DND-41 (cell line): ENCODE data around the gene ADAMTS16.

Experiments
- CTCF ChIP-seq: IDR thresholded peaks from 2 replicates; pipeline ENCODE4 v1.5.1; 2012; ENCODE audit warnings: borderline replicate concordance, low read length, moderate library complexity, mild to moderate bottlenecking; ENCODE audit not compliant: poor library complexity, severe bottlenecking; ENCODE audit errors: extremely low read depth
- EZH2 ChIP-seq: IDR thresholded peaks from 3 replicates; pipeline ENCODE4 v1.6.1; 2012; ENCODE audit warnings: borderline replicate concordance, low read depth, mild to moderate bottlenecking, moderate library complexity, low read length, inconsistent platforms; ENCODE audit not compliant: severe bottlenecking

- no peak for TF ChIP-seq CTCF
- no peak for TF ChIP-seq EZH2
Measured at GRCh38 chr5:5296051-5296450, 155.9 kb downstream of the ADAMTS16 start.
